HG02943 (cell line): ENCODE results near the gene STX19.
"Not testable (repeated sequence)": the region's sequence is repeated elsewhere in the genome, so short reads cannot be mapped to it uniquely, and the experiment has no call there.

Source experiments
- ATAC-seq: cut with Tn5 transposase; IDR thresholded peaks from one replicate; pipeline ENCODE4 v1.9.1; 2021; ENCODE audit warnings: mild to moderate bottlenecking, low read depth, moderate library complexity; ENCODE audit not compliant: unreplicated experiment

Gene STX19

GRCh38 chr3:93981649-93982048, 46.7 kb downstream of the STX19 start:
- no peak for ATAC-seq

- ATAC-seq = peak; percentile 100
These were observed 48.3 kb downstream of the STX19 start, which contains the start of gene ARL13B for GRCh38 chr3:93979850-93980676. Gene ARL13B (plus strand): TSS chr3:93980155. CDS start chr3:93980424, 269 bp downstream.

GRCh38 chr3:93973131-93974126, 55.0 kb downstream of the STX19 start, which contains the start of gene PROS1:
Gene PROS1 (minus strand): TSS chr3:93973896. CDS start chr3:93973749, 147 bp downstream.
- ATAC-seq = peak; percentile 77

- ATAC-seq = no peak
These were observed 58.4 kb downstream of the STX19 start for GRCh38 chr3:93969997-93970396.

GRCh38 chr3:93969443-93969842, 59.0 kb downstream of the STX19 start:
- no peak for ATAC-seq

- not testable (repeated sequence) for ATAC-seq
These were observed 63.3 kb downstream of the STX19 start for GRCh38 chr3:93965106-93965505.
